ENCODE results near the gene NQO1.
"Not testable (repeated sequence)": the region's sequence is repeated elsewhere in the genome, so short reads cannot be mapped to it uniquely, and the experiment has no call there.

Gene NQO1

GRCh38 chr16:69754143-69754468 lies 27.7 kb upstream of the NQO1 start:
- H3K4me1 Mint-ChIP-seq (ENCODE audit: low read depth): peaks cover 27% of the 10 kb centered on the region
- H3K27me3 Mint-ChIP-seq (ENCODE audit: low read depth): no peaks in the 10 kb centered on the region
- peak overlapping the region; percentile 99 for H3K27ac Mint-ChIP-seq
- peaks cover 22% of the 10 kb centered on the region for H3K36me3 Mint-ChIP-seq (ENCODE audit: low read depth)
- peak overlapping the region; percentile 100 for H3K4me3 Mint-ChIP-seq
- no peaks in the 10 kb centered on the region for H3K9me3 Mint-ChIP-seq

GRCh38 chr16:69748694-69749345 lies 22.5 kb upstream of the NQO1 start:
- peaks cover 27% of the 10 kb centered on the region for H3K4me1 Mint-ChIP-seq (ENCODE audit: low read depth)
- no peaks in the 10 kb centered on the region for H3K27me3 Mint-ChIP-seq (ENCODE audit: low read depth)
- H3K9me3 Mint-ChIP-seq: no peaks in the 10 kb centered on the region
- no peak overlapping the region for H3K27ac Mint-ChIP-seq
- H3K36me3 Mint-ChIP-seq (ENCODE audit: low read depth): peaks cover 52% of the 10 kb centered on the region
- no peak overlapping the region for H3K4me3 Mint-ChIP-seq

GRCh38 chr16:69747115-69747514 lies 20.8 kb upstream of the NQO1 start:
- H3K27ac Mint-ChIP-seq: no peak overlapping the region
- no peaks in the 10 kb centered on the region for H3K9me3 Mint-ChIP-seq
- no peaks in the 10 kb centered on the region for H3K27me3 Mint-ChIP-seq (ENCODE audit: low read depth)
- no peak overlapping the region for H3K4me3 Mint-ChIP-seq
- H3K36me3 Mint-ChIP-seq (ENCODE audit: low read depth): peaks cover 56% of the 10 kb centered on the region
- peaks cover 10% of the 10 kb centered on the region for H3K4me1 Mint-ChIP-seq (ENCODE audit: low read depth)

- H3K27me3 Mint-ChIP-seq (ENCODE audit: low read depth): no peaks in the 10 kb centered on the region
- H3K4me3 Mint-ChIP-seq: no peak overlapping the region
- no peak overlapping the region for H3K27ac Mint-ChIP-seq
- H3K4me1 Mint-ChIP-seq (ENCODE audit: low read depth): peaks cover 7% of the 10 kb centered on the region
- H3K9me3 Mint-ChIP-seq: no peaks in the 10 kb centered on the region
- peaks cover 59% of the 10 kb centered on the region for H3K36me3 Mint-ChIP-seq (ENCODE audit: low read depth)
Measured at GRCh38 chr16:69745959-69746358, 19.6 kb upstream of the NQO1 start.

- peaks cover 60% of the 10 kb centered on the region for H3K36me3 Mint-ChIP-seq (ENCODE audit: low read depth)
- H3K27ac Mint-ChIP-seq: no peak overlapping the region
- peaks cover 7% of the 10 kb centered on the region for H3K4me1 Mint-ChIP-seq (ENCODE audit: low read depth)
- no peaks in the 10 kb centered on the region for H3K27me3 Mint-ChIP-seq (ENCODE audit: low read depth)
- no peaks in the 10 kb centered on the region for H3K9me3 Mint-ChIP-seq
- H3K4me3 Mint-ChIP-seq: no peak overlapping the region
Measured at GRCh38 chr16:69745232-69745612, 18.9 kb upstream of the NQO1 start.

- Mint-ChIP-seq H3K4me3 (no peak overlapping the region), H3K27me3 (ENCODE audit: low read depth) (no peaks in the 10 kb centered on the region), H3K36me3 (ENCODE audit: low read depth) (peaks cover 61% of the 10 kb centered on the region), H3K4me1 (ENCODE audit: low read depth) (peaks cover 7% of the 10 kb centered on the region), H3K27ac (no peak overlapping the region), H3K9me3 (no peaks in the 10 kb centered on the region)
Measured at GRCh38 chr16:69744363-69745231, 18.2 kb upstream of the NQO1 start.

- Mint-ChIP-seq H3K9me3 (no peaks in the 10 kb centered on the region), H3K36me3 (ENCODE audit: low read depth) (peaks cover 44% of the 10 kb centered on the region), H3K27ac (no peak overlapping the region), H3K27me3 (ENCODE audit: low read depth) (no peaks in the 10 kb centered on the region), H3K4me1 (ENCODE audit: low read depth) (peaks cover 3% of the 10 kb centered on the region), H3K4me3 (no peak overlapping the region)
Measured at GRCh38 chr16:69741951-69742904, 15.9 kb upstream of the NQO1 start.

GRCh38 chr16:69741519-69741918 lies 15.2 kb upstream of the NQO1 start:
- peaks cover 44% of the 10 kb centered on the region for H3K36me3 Mint-ChIP-seq (ENCODE audit: low read depth)
- no peak overlapping the region for H3K4me3 Mint-ChIP-seq
- H3K4me1 Mint-ChIP-seq (ENCODE audit: low read depth): peaks cover 2% of the 10 kb centered on the region
- no peaks in the 10 kb centered on the region for H3K27me3 Mint-ChIP-seq (ENCODE audit: low read depth)
- H3K27ac Mint-ChIP-seq: no peak overlapping the region
- H3K9me3 Mint-ChIP-seq: no peaks in the 10 kb centered on the region

- H3K27ac Mint-ChIP-seq: no peak overlapping the region
- no peak overlapping the region for H3K4me3 Mint-ChIP-seq
Measured at GRCh38 chr16:69732101-69732500, 5.7 kb upstream of the NQO1 start.

GRCh38 chr16:69731280-69731679 lies 4.9 kb upstream of the NQO1 start:
- peaks cover 27% of the 10 kb centered on the region for H3K4me1 Mint-ChIP-seq (ENCODE audit: low read depth)
- H3K9me3 Mint-ChIP-seq; H3K27ac Mint-ChIP-seq; H3K4me3 Mint-ChIP-seq; H3K36me3 Mint-ChIP-seq (ENCODE audit: low read depth); H3K27me3 Mint-ChIP-seq (ENCODE audit: low read depth): not testable (repeated sequence)

More at GRCh38 chr16:69732101-69732500, 5.7 kb upstream of the NQO1 start:
- Mint-ChIP-seq H3K27me3 (ENCODE audit: low read depth) (no peaks in the 10 kb centered on the region), H3K36me3 (ENCODE audit: low read depth) (peaks cover 3% of the 10 kb centered on the region), H3K4me1 (ENCODE audit: low read depth) (peaks cover 18% of the 10 kb centered on the region), H3K9me3 (no peaks in the 10 kb centered on the region)

- Mint-ChIP-seq H3K4me1 (ENCODE audit: low read depth) (peaks cover 37% of the 10 kb centered on the region), H3K27ac (peak overlapping the region; percentile 36)
- H3K9me3 Mint-ChIP-seq; H3K4me3 Mint-ChIP-seq; H3K27me3 Mint-ChIP-seq (ENCODE audit: low read depth); H3K36me3 Mint-ChIP-seq (ENCODE audit: low read depth): not testable (repeated sequence)
Measured at GRCh38 chr16:69729030-69729429, 2.7 kb upstream of the NQO1 start.

- Mint-ChIP-seq H3K9me3 (no peaks in the 10 kb centered on the region), H3K4me3 (peak overlapping the region; percentile 21), H3K27ac (peak overlapping the region; percentile 79), H3K27me3 (ENCODE audit: low read depth) (no peaks in the 10 kb centered on the region), H3K4me1 (ENCODE audit: low read depth) (peaks cover 44% of the 10 kb centered on the region), H3K36me3 (ENCODE audit: low read depth) (peaks cover 1% of the 10 kb centered on the region)
Measured at GRCh38 chr16:69727916-69728270, 1.5 kb upstream of the NQO1 start.

- Mint-ChIP-seq H3K4me3 (peak overlapping the region; percentile 96), H3K9me3 (no peaks in the 10 kb centered on the region), H3K36me3 (ENCODE audit: low read depth) (no peaks in the 10 kb centered on the region), H3K4me1 (ENCODE audit: low read depth) (peaks cover 51% of the 10 kb centered on the region), H3K27ac (peak overlapping the region; percentile 92), H3K27me3 (ENCODE audit: low read depth) (no peaks in the 10 kb centered on the region)
Measured at GRCh38 chr16:69725480-69726312, 664 bp downstream of the NQO1 start.

- Mint-ChIP-seq H3K27me3 (ENCODE audit: low read depth) (no peaks in the 10 kb centered on the region), H3K36me3 (ENCODE audit: low read depth) (no peaks in the 10 kb centered on the region), H3K4me1 (ENCODE audit: low read depth) (peaks cover 48% of the 10 kb centered on the region), H3K4me3 (peak overlapping the region; percentile 96), H3K9me3 (no peaks in the 10 kb centered on the region), H3K27ac (peak overlapping the region; percentile 47)
Measured at GRCh38 chr16:69724981-69725479, 1.3 kb downstream of the NQO1 start.

All from T-helper 1 cell treated with Interleukin-12 subunit alpha and Interleukin-12 subunit beta and Interleukin-4 antibody, amounts not matched to agents 30 μg/mL and 1 μg/mL, for 36 hours (primary cell).